HG02642 (cell line): ENCODE data around the gene C16orf74.

Experiments used
- ATAC-seq: cut with Tn5 transposase; IDR thresholded peaks from one replicate; pipeline ENCODE4 v1.9.1; 2021; ENCODE audit warnings: mild to moderate bottlenecking; ENCODE audit not compliant: unreplicated experiment, poor library complexity

C16orf74 gene

DNA sequence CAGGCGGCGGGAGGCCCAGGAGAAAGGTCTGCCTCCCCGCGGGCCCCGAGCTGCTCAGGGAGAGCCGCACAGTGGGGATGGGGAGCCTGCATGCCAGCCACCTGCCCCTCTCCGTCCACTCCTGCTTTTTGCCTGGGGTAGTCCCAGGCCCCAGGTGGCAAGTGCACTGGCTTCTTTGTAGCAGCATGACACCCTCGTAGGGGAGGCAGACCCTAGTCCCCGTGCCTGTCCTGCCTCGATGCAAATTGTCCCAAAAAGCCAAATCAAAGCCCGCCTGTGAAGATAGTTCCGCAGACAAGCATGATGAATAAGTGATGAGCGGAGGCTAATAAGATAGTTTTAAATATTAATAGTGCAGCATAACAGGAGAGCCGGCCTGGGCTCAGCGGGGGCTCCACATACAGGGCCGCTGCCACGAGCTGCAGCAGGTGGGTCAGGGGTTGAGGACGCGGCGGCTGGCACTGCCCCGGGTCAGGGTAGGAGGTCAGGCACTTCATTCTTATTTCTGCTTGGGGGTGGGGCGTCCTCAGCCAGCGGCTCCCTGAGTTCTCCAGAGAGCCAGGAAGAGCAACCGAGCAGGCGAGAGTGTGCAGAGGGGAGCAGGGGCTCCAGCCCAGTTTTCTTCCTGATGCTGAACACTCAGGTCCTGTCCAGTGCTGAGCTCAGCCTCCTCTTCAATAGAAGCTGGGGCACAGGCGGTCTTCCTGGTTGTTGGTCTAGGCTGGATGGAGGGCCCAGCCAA lies 89.0 kb downstream of the C16orf74 start:
- no peak for ATAC-seq

DNA sequence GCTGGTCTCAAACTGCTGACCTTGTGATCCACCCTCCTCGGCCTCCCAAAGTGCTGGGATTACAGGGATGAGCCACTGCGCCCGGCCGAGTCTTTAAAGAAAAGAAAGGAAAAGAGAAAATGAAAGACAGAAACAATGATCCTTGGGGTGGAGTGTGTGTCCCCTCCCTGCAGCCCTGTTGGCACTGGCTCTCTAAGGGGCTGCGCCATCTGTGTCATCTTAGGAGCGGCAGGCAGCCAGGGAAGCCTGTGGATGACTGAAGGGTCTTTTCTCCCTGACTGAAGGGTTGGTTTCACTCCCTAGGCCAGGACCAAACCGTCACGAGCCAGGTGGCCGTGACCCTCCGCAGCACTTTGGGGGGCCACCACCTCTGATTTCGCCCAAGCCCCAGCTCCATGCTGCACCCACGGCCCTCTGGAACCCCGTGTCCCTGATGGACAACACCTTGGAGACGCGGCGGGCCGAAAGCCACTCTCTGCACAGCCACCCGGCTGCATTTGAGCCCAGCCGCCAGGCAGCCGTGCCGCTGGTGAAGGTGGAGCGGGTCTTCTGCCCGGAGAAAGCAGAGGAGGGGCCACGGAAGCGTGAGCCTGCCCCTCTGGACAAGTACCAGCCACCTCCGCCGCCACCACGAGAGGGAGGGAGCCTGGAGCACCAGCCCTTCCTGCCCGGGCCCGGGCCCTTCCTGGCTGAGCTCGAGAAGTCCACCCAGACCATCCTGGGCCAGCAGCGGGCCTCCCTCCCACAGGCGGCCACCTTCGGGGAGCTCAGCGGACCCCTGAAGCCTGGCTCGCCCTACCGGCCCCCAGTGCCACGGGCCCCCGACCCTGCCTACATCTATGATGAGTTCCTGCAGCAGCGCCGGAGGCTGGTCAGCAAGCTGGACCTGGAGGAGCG lies 89.8 kb downstream of the C16orf74 start:
- no peak for ATAC-seq

DNA sequence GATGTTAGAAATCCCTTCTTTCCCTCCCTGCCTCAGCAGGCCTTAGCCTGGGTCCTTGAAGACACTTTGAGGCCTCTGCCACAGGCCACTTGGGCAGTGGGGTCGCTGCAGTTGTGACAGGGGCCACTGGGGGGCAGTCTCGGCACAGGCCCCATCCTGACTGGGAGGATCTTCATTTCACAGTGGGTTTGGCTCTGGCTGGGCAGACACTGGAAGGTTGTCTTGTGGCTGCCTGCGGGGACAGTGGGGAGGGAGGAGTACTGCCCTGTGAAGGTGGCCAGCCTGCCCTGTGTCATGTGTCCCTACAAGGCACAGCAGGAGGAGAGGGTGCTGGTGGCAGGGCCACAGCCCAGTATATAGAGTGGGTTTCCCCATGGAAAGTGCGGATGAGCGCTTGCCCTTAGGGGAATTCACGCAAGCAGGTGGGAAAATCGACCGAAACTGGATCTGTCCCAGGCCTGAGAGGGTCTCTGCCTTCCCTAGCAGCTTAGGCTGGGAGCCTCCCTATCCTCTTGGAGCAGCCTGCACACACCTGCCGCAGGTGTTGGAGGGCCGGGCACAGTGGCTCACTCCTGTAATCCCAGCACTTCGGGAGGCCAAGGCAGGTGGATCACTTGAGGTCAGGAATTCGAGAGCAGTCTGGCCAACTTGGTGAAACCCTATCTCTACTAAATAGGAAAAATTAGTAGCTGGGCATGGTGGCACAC lies 90.9 kb downstream of the C16orf74 start:
- peak; percentile 46 for ATAC-seq

DNA sequence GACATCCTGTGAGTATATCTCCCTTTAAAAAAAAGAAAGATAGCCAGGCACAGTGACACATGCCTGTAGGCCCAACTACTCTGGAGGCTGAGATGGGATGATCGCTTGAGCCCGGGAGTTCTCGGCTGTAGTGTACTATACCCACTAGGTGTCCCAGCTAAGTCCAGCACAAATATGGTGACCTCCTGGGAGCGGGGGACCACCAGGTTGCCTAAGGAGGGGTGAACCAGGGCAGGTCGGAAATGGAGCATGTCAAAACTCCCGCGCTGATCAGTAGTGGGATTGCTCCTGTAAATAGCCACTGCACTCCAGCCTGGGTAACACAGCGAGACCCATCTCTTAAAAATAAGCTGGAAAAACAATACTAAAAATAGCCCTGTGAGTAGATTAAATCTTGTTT lies 91.6 kb downstream of the C16orf74 start:
- no peak for ATAC-seq

DNA sequence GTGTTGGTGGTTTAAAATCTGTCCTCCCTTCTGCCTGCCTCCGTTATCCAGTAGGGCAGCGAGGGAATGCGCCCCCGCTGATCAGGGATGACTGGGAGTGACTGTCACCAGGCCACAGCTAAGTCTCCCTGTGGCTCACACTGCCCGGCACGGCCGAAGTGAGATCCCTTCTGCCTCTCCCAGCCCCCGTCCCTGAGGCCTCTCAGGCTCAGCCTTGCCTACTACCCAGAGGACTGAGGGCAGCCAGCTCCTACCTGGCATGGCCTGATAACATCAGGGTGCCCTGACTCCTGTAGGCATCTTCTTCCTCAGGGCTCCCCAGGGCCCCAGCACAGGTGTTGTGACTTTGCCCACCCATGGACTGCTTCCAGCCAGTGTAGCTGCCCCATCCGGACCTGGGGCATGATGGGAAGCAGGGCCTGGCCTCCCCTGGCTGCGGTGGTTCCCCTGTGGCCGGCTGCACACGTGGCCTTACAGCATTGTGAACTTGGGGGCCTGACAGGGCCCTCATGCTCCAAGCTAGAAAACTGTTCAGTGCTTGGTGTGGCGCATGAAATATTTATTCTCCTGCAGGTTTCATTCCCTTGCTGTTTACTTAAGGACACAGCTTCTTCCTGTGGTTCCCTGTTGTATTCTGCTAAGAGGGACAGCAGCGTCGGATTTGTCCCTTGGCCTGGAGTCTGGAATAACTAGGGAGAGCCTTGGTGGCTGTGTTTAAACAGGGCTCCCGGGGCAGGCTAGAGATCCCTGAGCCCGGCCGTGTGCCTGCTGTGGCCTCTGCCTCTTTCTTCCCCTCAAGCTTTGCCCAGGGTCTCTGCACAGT lies 92.2 kb downstream of the C16orf74 start:
- ATAC-seq = no peak

DNA sequence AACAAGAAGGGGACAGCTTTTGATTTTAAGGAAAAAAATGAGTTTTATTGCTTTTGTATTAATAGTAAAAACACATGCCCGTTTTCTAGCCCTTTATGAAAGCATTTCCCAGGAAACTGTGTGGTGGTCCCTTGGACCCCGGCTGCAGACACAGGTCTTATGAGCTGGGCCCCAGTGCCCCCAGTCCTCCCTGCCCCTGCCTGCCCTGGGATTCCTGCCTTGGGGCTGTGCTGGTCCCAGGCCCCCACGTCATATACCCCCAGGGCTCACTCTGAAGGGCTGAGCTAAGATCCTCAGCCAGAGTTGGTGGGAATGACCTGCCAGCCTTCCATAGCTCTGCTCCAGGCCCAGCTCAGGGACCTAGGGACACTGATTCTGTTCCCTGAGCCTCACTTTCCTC lies 92.9 kb downstream of the C16orf74 start:
- no peak for ATAC-seq
